ENCODE results near the gene AHNAK.
"Not testable (repeated sequence)": the region's sequence is repeated elsewhere in the genome, so short reads cannot be mapped to it uniquely, and the experiment has no call there.

DNA sequence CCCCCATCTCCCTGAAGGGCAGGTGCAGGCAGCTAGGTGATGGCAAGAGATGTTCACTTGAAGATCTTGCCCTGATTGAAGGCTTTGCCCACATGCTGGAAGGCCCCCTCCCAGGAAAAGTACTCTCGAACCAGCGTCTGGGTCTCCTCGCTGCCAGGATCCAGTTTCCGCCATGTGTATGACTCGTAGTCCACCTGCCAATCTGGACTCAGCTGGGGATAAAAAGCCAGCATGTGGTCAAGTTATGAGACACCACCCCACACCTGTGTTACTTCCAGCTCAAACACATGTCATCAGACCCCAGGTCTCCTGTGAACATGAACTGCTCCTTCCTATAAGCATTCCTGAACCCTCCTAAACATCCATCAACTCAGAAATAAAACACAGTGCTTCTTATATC is 13.0 kb upstream of the AHNAK start:
- TF ChIP-seq ZFP3 (CRISPR knock-in tag; IDR thresholded peaks at IDR 0.05); BACH2 (CRISPR knock-in tag; IDR thresholded peaks at IDR 0.05; ENCODE audit: borderline replicate concordance); PPARA (CRISPR knock-in tag; IDR thresholded peaks at IDR 0.05; ENCODE audit: borderline replicate concordance); ESRRG (CRISPR knock-in tag; IDR thresholded peaks at IDR 0.05); CSRNP3 (CRISPR knock-in tag; IDR thresholded peaks at IDR 0.05): not testable (repeated sequence)

Measured in SK-N-SH treated with all-trans-retinoic acid at 6 μM for 48 hours (cell line).